ENCODE results near the gene USP3.

GRCh38 chr15:63457379-63457778 lies 47.0 kb upstream of the USP3 start:
- no peak for TF ChIP-seq SIX5 (IDR thresholded peaks at IDR 0.05; ENCODE audit: low read depth, low read length, severe bottlenecking)
- no peak for TF ChIP-seq ZBTB11 (CRISPR knock-in tag; IDR thresholded peaks at IDR 0.05)
- no peak for TF ChIP-seq CTCF (IDR thresholded peaks at IDR 0.05 in 2 of 3, conservative IDR thresholded peaks at IDR 0.05 in 1 of 3; ENCODE audit: control insufficient read depth in 2 of 3, extremely low read depth in 1 of 3, insufficient read depth in 1 of 3, low read depth in 3 of 3, low read length in 3 of 3)
- no peak for TF ChIP-seq EZH2 (IDR thresholded peaks at IDR 0.05; ENCODE audit: borderline replicate concordance, control insufficient read depth, low read depth, low read length)
- no peak for TF ChIP-seq KDM1A (IDR thresholded peaks at IDR 0.05; ENCODE audit: borderline replicate concordance)
- TF ChIP-seq POLR2AphosphoS5 (IDR thresholded peaks at IDR 0.05; ENCODE audit: low read length), result no peak
- TF ChIP-seq HCFC1 (IDR thresholded peaks at IDR 0.05; ENCODE audit: low read length), result no peak
- TF ChIP-seq SP1 (IDR thresholded peaks at IDR 0.05; ENCODE audit: low read depth, low read length), result no peak
- no peak for TF ChIP-seq REST (IDR thresholded peaks at IDR 0.05; ENCODE audit: low read depth, low read length)
- no peak for TF ChIP-seq RUNX3 (IDR thresholded peaks at IDR 0.05; ENCODE audit: low read length)
- no peak for TF ChIP-seq MXI1 (IDR thresholded peaks at IDR 0.05; ENCODE audit: low read depth, low read length)
- no peak for TF ChIP-seq E2F4 (IDR thresholded peaks at IDR 0.05; ENCODE audit: low read depth, low read length)
- no peak for TF ChIP-seq RB1 (IDR thresholded peaks at IDR 0.05; ENCODE audit: borderline replicate concordance)
